Dendritic cell treated with granulocyte-macrophage colony-stimulating factor and Interleukin-4, amounts not matched to agents 40 ng/mL and 50 ng/mL, for 4 days (primary cell): ENCODE data around the gene GORAB.
A peak's percentile ranks its signal among the peaks of the same experiment; 100 is the strongest.

ENCODE experiments used
- H3K27ac Mint-ChIP-seq: one replicate; pipeline ENCODE4 v1.8.0; 2022; ENCODE audit warnings: mild to moderate bottlenecking, mixed read lengths
- H3K27me3 Mint-ChIP-seq: one replicate; pipeline ENCODE4 v1.8.0; 2022; ENCODE audit warnings: mild to moderate bottlenecking, mixed read lengths
- H3K36me3 Mint-ChIP-seq: one replicate; pipeline ENCODE4 v1.8.0; 2022; ENCODE audit warnings: low read depth, mixed read lengths
- H3K4me1 Mint-ChIP-seq: one replicate; pipeline ENCODE4 v1.8.0; 2022; ENCODE audit warnings: low read depth, mixed read lengths
- H3K4me3 Mint-ChIP-seq: one replicate; pipeline ENCODE4 v1.8.0; 2022; ENCODE audit warnings: mild to moderate bottlenecking, moderate library complexity, mixed read lengths
- H3K9me3 Mint-ChIP-seq: one replicate; pipeline ENCODE4 v1.8.0; 2022; ENCODE audit warnings: mixed read lengths
- intact Hi-C: fragments of 100-400 bp; cut with micrococcal nuclease; formaldehyde crosslinking; loops from one replicate; pipeline ENCODE4 v1.15.0; 2022

Gene GORAB

GRCh38 chr1:170587253-170587593, 55.3 kb downstream of the GORAB start:
- intact Hi-C loops, result loop anchor here (10.0 kb wide), 1 partner anchor 172 kb away; no protein-coding TSS in a partner anchor

GRCh38 chr1:170590921-170591705, 59.1 kb downstream of the GORAB start:
- Mint-ChIP-seq H3K36me3 (no peaks in the 10 kb centered on the region), H3K27ac (no peak overlapping the region)

More at GRCh38 chr1:170587253-170587593, 55.3 kb downstream of the GORAB start:
- Mint-ChIP-seq H3K9me3 (no peaks in the 10 kb centered on the region), H3K36me3 (no peaks in the 10 kb centered on the region), H3K4me1 (peaks cover 8% of the 10 kb centered on the region), H3K4me3 (peak overlapping the region; percentile 20), H3K27me3 (peaks cover 11% of the 10 kb centered on the region), H3K27ac (no peak overlapping the region)

GRCh38 chr1:170592591-170593111, 60.7 kb downstream of the GORAB start:
- intact Hi-C loops, result no loop called here
- no peak overlapping the region for H3K27ac Mint-ChIP-seq
- peaks cover 5% of the 10 kb centered on the region for H3K4me1 Mint-ChIP-seq
- peaks cover 9% of the 10 kb centered on the region for H3K27me3 Mint-ChIP-seq
- H3K9me3 Mint-ChIP-seq, result peaks cover 6% of the 10 kb centered on the region
- no peak overlapping the region for H3K4me3 Mint-ChIP-seq
- no peaks in the 10 kb centered on the region for H3K36me3 Mint-ChIP-seq

More at GRCh38 chr1:170590921-170591705, 59.1 kb downstream of the GORAB start:
- intact Hi-C loops, result no loop called here
- Mint-ChIP-seq H3K9me3 (no peaks in the 10 kb centered on the region), H3K4me1 (peaks cover 13% of the 10 kb centered on the region), H3K4me3 (no peak overlapping the region), H3K27me3 (peaks cover 11% of the 10 kb centered on the region)

GRCh38 chr1:170593173-170594011, 61.4 kb downstream of the GORAB start:
- H3K36me3 Mint-ChIP-seq, result no peaks in the 10 kb centered on the region

GRCh38 chr1:170594066-170594626, 62.2 kb downstream of the GORAB start:
- no peak overlapping the region for H3K27ac Mint-ChIP-seq
- peaks cover 5% of the 10 kb centered on the region for H3K4me1 Mint-ChIP-seq
- no peaks in the 10 kb centered on the region for H3K36me3 Mint-ChIP-seq
- H3K27me3 Mint-ChIP-seq, result peaks cover 9% of the 10 kb centered on the region
- intact Hi-C loops, result no loop called here
- H3K4me3 Mint-ChIP-seq, result no peak overlapping the region
- peaks cover 14% of the 10 kb centered on the region for H3K9me3 Mint-ChIP-seq

More at GRCh38 chr1:170593173-170594011, 61.4 kb downstream of the GORAB start:
- Mint-ChIP-seq H3K4me1 (peaks cover 5% of the 10 kb centered on the region), H3K9me3 (peaks cover 13% of the 10 kb centered on the region), H3K27me3 (peaks cover 9% of the 10 kb centered on the region), H3K4me3 (no peak overlapping the region), H3K27ac (no peak overlapping the region)
- intact Hi-C loops, result no loop called here

- H3K9me3 Mint-ChIP-seq, result peaks cover 25% of the 10 kb centered on the region
- intact Hi-C loops, result no loop called here
- H3K27ac Mint-ChIP-seq, result no peak overlapping the region
- H3K4me1 Mint-ChIP-seq, result peaks cover 5% of the 10 kb centered on the region
- H3K27me3 Mint-ChIP-seq, result no peaks in the 10 kb centered on the region
- H3K36me3 Mint-ChIP-seq, result no peaks in the 10 kb centered on the region
- H3K4me3 Mint-ChIP-seq, result no peak overlapping the region
Observed at GRCh38 chr1:170596701-170597100, 64.7 kb downstream of the GORAB start.

- H3K27me3 Mint-ChIP-seq, result no peaks in the 10 kb centered on the region
- H3K27ac Mint-ChIP-seq, result no peak overlapping the region
- no peaks in the 10 kb centered on the region for H3K4me1 Mint-ChIP-seq
- H3K4me3 Mint-ChIP-seq, result no peak overlapping the region
- intact Hi-C loops, result no loop called here
- no peaks in the 10 kb centered on the region for H3K36me3 Mint-ChIP-seq
- peaks cover 44% of the 10 kb centered on the region for H3K9me3 Mint-ChIP-seq
Observed at GRCh38 chr1:170598618-170599017, 66.7 kb downstream of the GORAB start.

- Mint-ChIP-seq H3K9me3 (peaks cover 46% of the 10 kb centered on the region), H3K27ac (no peak overlapping the region), H3K36me3 (no peaks in the 10 kb centered on the region), H3K4me3 (no peak overlapping the region), H3K4me1 (no peaks in the 10 kb centered on the region), H3K27me3 (no peaks in the 10 kb centered on the region)
- intact Hi-C loops, result no loop called here
Observed at GRCh38 chr1:170599033-170599432, 67.1 kb downstream of the GORAB start.

GRCh38 chr1:170601866-170602265, 69.9 kb downstream of the GORAB start:
- H3K9me3 Mint-ChIP-seq, result peaks cover 46% of the 10 kb centered on the region
- intact Hi-C loops, result no loop called here

More at GRCh38 chr1:170601866-170602265, 69.9 kb downstream of the GORAB start:
- no peaks in the 10 kb centered on the region for H3K4me1 Mint-ChIP-seq
- H3K27me3 Mint-ChIP-seq, result no peaks in the 10 kb centered on the region
- H3K4me3 Mint-ChIP-seq, result no peak overlapping the region
- no peaks in the 10 kb centered on the region for H3K36me3 Mint-ChIP-seq
- H3K27ac Mint-ChIP-seq, result no peak overlapping the region
